ENCODE measurements around the gene OSBPL3.

OSBPL3 gene

GRCh38 chr7:24843821-24844434 is 136.1 kb downstream of the OSBPL3 start:
- H3K27ac ChIP-seq: no peak overlapping the region
- H3K4me3 ChIP-seq: no peak overlapping the region
- H3K27me3 ChIP-seq: no peaks in the 10 kb centered on the region
- no peak overlapping the region for H3K9ac ChIP-seq
- H3K36me3 ChIP-seq: peaks cover 11% of the 10 kb centered on the region
- no peaks in the 10 kb centered on the region for H4K20me1 ChIP-seq
- no peak for TF ChIP-seq Cebpa-rat (IDR thresholded peaks at IDR 0.05)
- no peaks in the 10 kb centered on the region for H3K9me3 ChIP-seq
- peaks cover 37% of the 10 kb centered on the region for H3K4me1 ChIP-seq
- peak overlapping the region; percentile 45 for H3K4me2 ChIP-seq

GRCh38 chr7:24842449-24843241 is 137.3 kb downstream of the OSBPL3 start:
- peak overlapping the region; percentile 15; the same call in 1 of the 2 replicates for H3K4me2 ChIP-seq
- no peaks in the 10 kb centered on the region for H3K27me3 ChIP-seq
- H3K27ac ChIP-seq: no peak overlapping the region
- TF ChIP-seq Cebpa-rat (IDR thresholded peaks at IDR 0.05): no peak
- no peaks in the 10 kb centered on the region for H3K9me3 ChIP-seq
- no peaks in the 10 kb centered on the region for H4K20me1 ChIP-seq
- H3K4me1 ChIP-seq: peaks cover 37% of the 10 kb centered on the region
- H3K9ac ChIP-seq: no peak overlapping the region
- no peak overlapping the region for H3K4me3 ChIP-seq
- H3K36me3 ChIP-seq: peaks cover 11% of the 10 kb centered on the region; the same call in 1 of the 2 replicates

- no peak overlapping the region for H3K4me3 ChIP-seq
- no peak overlapping the region for H3K9ac ChIP-seq
- no peaks in the 10 kb centered on the region for H3K9me3 ChIP-seq
- no peaks in the 10 kb centered on the region for H3K27me3 ChIP-seq
- H4K20me1 ChIP-seq: no peaks in the 10 kb centered on the region
- no peak for TF ChIP-seq Cebpa-rat (IDR thresholded peaks at IDR 0.05)
- peaks cover 10% of the 10 kb centered on the region; the same call in 1 of the 2 replicates for H3K36me3 ChIP-seq
- no peak overlapping the region for H3K27ac ChIP-seq
- H3K4me2 ChIP-seq: no peak overlapping the region
- peaks cover 39% of the 10 kb centered on the region for H3K4me1 ChIP-seq
Measured at GRCh38 chr7:24842029-24842428, 137.9 kb downstream of the OSBPL3 start.

GRCh38 chr7:24840563-24840962 is 139.4 kb downstream of the OSBPL3 start:
- H4K20me1 ChIP-seq: no peaks in the 10 kb centered on the region
- H3K27me3 ChIP-seq: no peaks in the 10 kb centered on the region
- no peak for TF ChIP-seq Cebpa-rat (IDR thresholded peaks at IDR 0.05)
- H3K4me1 ChIP-seq: peaks cover 42% of the 10 kb centered on the region
- no peak overlapping the region for H3K4me2 ChIP-seq
- peaks cover 10% of the 10 kb centered on the region; the same call in 1 of the 2 replicates for H3K36me3 ChIP-seq
- H3K9me3 ChIP-seq: no peaks in the 10 kb centered on the region
- H3K27ac ChIP-seq: no peak overlapping the region
- no peak overlapping the region for H3K4me3 ChIP-seq
- H3K9ac ChIP-seq: no peak overlapping the region

GRCh38 chr7:24836084-24836483 is 143.9 kb downstream of the OSBPL3 start:
- no peaks in the 10 kb centered on the region for H4K20me1 ChIP-seq
- no peak overlapping the region for H3K4me3 ChIP-seq
- H3K36me3 ChIP-seq: peaks cover 16% of the 10 kb centered on the region; the same call in 1 of the 2 replicates
- H3K9me3 ChIP-seq: no peaks in the 10 kb centered on the region
- H3K9ac ChIP-seq: no peak overlapping the region
- no peak overlapping the region; the same call in 1 of the 2 replicates for H3K27ac ChIP-seq
- TF ChIP-seq Cebpa-rat (IDR thresholded peaks at IDR 0.05): no peak
- peak overlapping the region; percentile 68 for H3K4me2 ChIP-seq
- H3K27me3 ChIP-seq: no peaks in the 10 kb centered on the region
- H3K4me1 ChIP-seq: peaks cover 51% of the 10 kb centered on the region

- H3K9me3 ChIP-seq: no peaks in the 10 kb centered on the region
- H4K20me1 ChIP-seq: no peaks in the 10 kb centered on the region
- peaks cover 17% of the 10 kb centered on the region for H3K36me3 ChIP-seq
- no peak for TF ChIP-seq Cebpa-rat (IDR thresholded peaks at IDR 0.05)
- H3K9ac ChIP-seq: no peak overlapping the region
- peaks cover 51% of the 10 kb centered on the region for H3K4me1 ChIP-seq
- H3K27me3 ChIP-seq: no peaks in the 10 kb centered on the region
- no peak overlapping the region for H3K4me3 ChIP-seq
- H3K27ac ChIP-seq: no peak overlapping the region; the same call in 1 of the 2 replicates
- H3K4me2 ChIP-seq: peak overlapping the region; percentile 68
Measured at GRCh38 chr7:24835643-24836042, 144.3 kb downstream of the OSBPL3 start.

- Histone ChIP-seq H3K4me1 (peaks cover 51% of the 10 kb centered on the region), H3K9ac (no peak overlapping the region; the same call in 1 of the 2 replicates), H3K4me3 (no peak overlapping the region), H3K9me3 (no peaks in the 10 kb centered on the region), H3K27ac (peak overlapping the region; percentile 5; the same call in 1 of the 2 replicates), H3K4me2 (peak overlapping the region; percentile 31), H4K20me1 (no peaks in the 10 kb centered on the region), H3K27me3 (no peaks in the 10 kb centered on the region), H3K36me3 (peaks cover 27% of the 10 kb centered on the region)
- TF ChIP-seq Cebpa-rat (IDR thresholded peaks at IDR 0.05): no peak
Measured at GRCh38 chr7:24834128-24834798, 145.7 kb downstream of the OSBPL3 start.

- Histone ChIP-seq H3K36me3 (peaks cover 22% of the 10 kb centered on the region), H3K9me3 (no peaks in the 10 kb centered on the region), H3K9ac (no peak overlapping the region), H4K20me1 (no peaks in the 10 kb centered on the region), H3K4me1 (peaks cover 51% of the 10 kb centered on the region), H3K27ac (no peak overlapping the region), H3K27me3 (no peaks in the 10 kb centered on the region), H3K4me2 (peak overlapping the region; percentile 31; the same call in 1 of the 2 replicates), H3K4me3 (no peak overlapping the region)
- TF ChIP-seq Cebpa-rat (IDR thresholded peaks at IDR 0.05): no peak
Measured at GRCh38 chr7:24833549-24833948, 146.4 kb downstream of the OSBPL3 start.

- Histone ChIP-seq H3K27me3 (no peaks in the 10 kb centered on the region), H3K4me3 (no peak overlapping the region), H4K20me1 (no peaks in the 10 kb centered on the region), H3K4me2 (peak overlapping the region; percentile 13; the same call in 1 of the 2 replicates), H3K27ac (no peak overlapping the region), H3K9ac (no peak overlapping the region), H3K9me3 (no peaks in the 10 kb centered on the region), H3K4me1 (peaks cover 43% of the 10 kb centered on the region), H3K36me3 (peaks cover 25% of the 10 kb centered on the region)
- no peak for TF ChIP-seq Cebpa-rat (IDR thresholded peaks at IDR 0.05)
Measured at GRCh38 chr7:24831240-24831639, 148.7 kb downstream of the OSBPL3 start.

All from BLaER1 (cell line).